Ishikawa (cell line): ENCODE measurements around the gene ZNF267.

Experiments
- CEBPB ChIP-seq: IDR thresholded peaks from 2 replicates; pipeline ENCODE4 v1.6.1; 2012
- CREB1 ChIP-seq: IDR thresholded peaks from 2 replicates; pipeline ENCODE4 v1.6.1; 2012; ENCODE audit warnings: low read depth
- EGR1 ChIP-seq: IDR thresholded peaks from 2 replicates; pipeline ENCODE4 v1.6.1; 2012
- EP300 ChIP-seq: IDR thresholded peaks from 2 replicates; pipeline ENCODE4 v1.6.1; 2012; ENCODE audit warnings: borderline replicate concordance
- FOXM1 ChIP-seq: IDR thresholded peaks from 2 replicates; pipeline ENCODE4 v1.6.1; 2012; ENCODE audit warnings: low read depth, borderline replicate concordance
- NFIC ChIP-seq: IDR thresholded peaks from 2 replicates; pipeline ENCODE4 v1.6.1; 2012
- RAD21 ChIP-seq: IDR thresholded peaks from 2 replicates; pipeline ENCODE4 v1.6.1; 2012; ENCODE audit warnings: low read depth
- TAF1 ChIP-seq: IDR thresholded peaks from 2 replicates; pipeline ENCODE4 v1.6.1; 2012; ENCODE audit warnings: low read depth, mild to moderate bottlenecking
- TCF12 ChIP-seq: IDR thresholded peaks from 2 replicates; pipeline ENCODE4 v1.6.1; 2012; ENCODE audit warnings: low read depth
- TEAD4 ChIP-seq: IDR thresholded peaks from 2 replicates; pipeline ENCODE4 v1.6.1; 2012
- YY1 ChIP-seq: IDR thresholded peaks from 2 replicates; pipeline ENCODE4 v1.6.1; 2012; ENCODE audit warnings: low read depth
- ZBTB7A ChIP-seq: IDR thresholded peaks from 2 replicates; pipeline ENCODE4 v1.6.1; 2012; ENCODE audit warnings: low read depth
- TF ChIP-seq, protein P1 (sequence below): IDR thresholded peaks from 2 replicates; pipeline ENCODE4 v1.6.1; 2012; ENCODE audit warnings: low read depth, mild to moderate bottlenecking
- TF ChIP-seq, protein P2 (sequence below): IDR thresholded peaks from 2 replicates; pipeline ENCODE4 v1.6.1; 2012
- TF ChIP-seq, protein P3 (sequence below): IDR thresholded peaks from 2 replicates; pipeline ENCODE4 v1.6.1; 2012

Gene ZNF267

DNA sequence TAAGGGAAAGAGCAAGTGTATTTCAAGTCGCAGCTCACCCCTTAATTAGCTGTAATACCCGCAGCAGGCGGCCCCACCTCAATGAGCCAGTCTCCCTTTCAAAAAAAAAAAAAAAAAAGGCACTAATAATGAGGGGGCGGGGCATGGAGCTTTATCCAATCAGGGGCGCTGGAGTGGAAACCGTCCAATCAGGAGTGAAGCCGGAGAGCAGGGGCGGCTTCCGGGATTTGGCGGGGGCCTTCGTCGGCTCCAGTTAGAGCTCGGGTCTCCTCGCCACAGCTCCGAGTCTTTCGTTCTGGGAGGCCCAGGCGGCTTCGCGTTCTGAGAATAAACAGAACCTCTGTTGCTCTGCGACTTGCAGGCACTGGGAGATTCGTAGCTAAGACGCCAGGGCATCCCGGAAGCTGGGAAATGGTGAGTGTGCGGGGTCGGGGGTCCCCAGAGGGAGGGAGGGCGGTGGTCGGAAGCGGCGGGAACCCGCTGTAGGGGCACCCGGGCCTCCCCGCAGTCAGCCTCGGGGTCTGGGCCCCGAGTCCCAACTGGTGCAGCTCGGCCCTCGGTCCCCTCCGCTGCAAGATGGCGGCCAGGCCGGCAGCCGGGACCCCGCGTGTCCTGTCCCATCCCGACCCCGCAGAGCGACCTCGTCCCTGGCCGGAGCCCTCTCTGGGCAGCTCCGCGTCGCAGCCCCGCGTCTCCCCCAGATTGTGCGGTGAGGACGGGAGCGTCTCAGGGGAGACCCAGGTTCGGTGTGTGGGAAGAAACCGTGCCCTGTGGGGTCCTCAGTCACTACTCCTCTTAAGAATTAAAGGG, at the start of gene ZNF267:
Gene ZNF267 (plus strand): TSS at position 252 of the 810 bp plus-strand sequence. CDS start 160 bp downstream, at position 412.
- TF ChIP-seq TAF1, result peak; percentile 86
- TF ChIP-seq, protein P1, sequence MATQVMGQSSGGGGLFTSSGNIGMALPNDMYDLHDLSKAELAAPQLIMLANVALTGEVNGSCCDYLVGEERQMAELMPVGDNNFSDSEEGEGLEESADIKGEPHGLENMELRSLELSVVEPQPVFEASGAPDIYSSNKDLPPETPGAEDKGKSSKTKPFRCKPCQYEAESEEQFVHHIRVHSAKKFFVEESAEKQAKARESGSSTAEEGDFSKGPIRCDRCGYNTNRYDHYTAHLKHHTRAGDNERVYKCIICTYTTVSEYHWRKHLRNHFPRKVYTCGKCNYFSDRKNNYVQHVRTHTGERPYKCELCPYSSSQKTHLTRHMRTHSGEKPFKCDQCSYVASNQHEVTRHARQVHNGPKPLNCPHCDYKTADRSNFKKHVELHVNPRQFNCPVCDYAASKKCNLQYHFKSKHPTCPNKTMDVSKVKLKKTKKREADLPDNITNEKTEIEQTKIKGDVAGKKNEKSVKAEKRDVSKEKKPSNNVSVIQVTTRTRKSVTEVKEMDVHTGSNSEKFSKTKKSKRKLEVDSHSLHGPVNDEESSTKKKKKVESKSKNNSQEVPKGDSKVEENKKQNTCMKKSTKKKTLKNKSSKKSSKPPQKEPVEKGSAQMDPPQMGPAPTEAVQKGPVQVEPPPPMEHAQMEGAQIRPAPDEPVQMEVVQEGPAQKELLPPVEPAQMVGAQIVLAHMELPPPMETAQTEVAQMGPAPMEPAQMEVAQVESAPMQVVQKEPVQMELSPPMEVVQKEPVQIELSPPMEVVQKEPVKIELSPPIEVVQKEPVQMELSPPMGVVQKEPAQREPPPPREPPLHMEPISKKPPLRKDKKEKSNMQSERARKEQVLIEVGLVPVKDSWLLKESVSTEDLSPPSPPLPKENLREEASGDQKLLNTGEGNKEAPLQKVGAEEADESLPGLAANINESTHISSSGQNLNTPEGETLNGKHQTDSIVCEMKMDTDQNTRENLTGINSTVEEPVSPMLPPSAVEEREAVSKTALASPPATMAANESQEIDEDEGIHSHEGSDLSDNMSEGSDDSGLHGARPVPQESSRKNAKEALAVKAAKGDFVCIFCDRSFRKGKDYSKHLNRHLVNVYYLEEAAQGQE, result no peak
- TF ChIP-seq NFIC, result no peak
- peak; percentile 22; the same call in 1 of the 2 replicates for TF ChIP-seq ZBTB7A
- TF ChIP-seq RAD21, result no peak
- peak; percentile 86 for TF ChIP-seq YY1
- TF ChIP-seq, protein P2, sequence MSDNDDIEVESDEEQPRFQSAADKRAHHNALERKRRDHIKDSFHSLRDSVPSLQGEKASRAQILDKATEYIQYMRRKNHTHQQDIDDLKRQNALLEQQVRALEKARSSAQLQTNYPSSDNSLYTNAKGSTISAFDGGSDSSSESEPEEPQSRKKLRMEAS, result peak; percentile 19; the same call in 1 of the 2 replicates

DNA sequence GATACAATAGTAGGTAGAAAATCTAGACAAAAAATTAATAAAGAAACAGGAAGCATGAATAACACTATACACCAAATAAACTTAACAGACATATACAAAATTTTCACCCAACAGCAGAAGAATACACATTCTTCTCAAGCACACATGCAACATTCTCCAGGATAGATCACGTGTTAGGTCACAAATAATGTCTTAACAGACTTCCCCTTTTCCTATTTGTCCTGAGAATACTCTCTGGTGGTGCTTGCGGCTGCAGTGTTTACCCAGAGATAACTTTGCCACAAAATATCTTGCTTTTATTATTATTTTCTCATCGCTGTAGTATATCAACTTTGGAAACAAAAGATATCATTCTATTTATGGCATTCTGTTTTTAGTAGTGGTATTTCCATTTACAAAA, 40.6 kb upstream of the ZNF267 start:
- TF ChIP-seq TEAD4 (no peak), CEBPB (no peak), ZBTB7A (no peak), YY1 (no peak), EP300 (no peak), EGR1 (no peak)

DNA sequence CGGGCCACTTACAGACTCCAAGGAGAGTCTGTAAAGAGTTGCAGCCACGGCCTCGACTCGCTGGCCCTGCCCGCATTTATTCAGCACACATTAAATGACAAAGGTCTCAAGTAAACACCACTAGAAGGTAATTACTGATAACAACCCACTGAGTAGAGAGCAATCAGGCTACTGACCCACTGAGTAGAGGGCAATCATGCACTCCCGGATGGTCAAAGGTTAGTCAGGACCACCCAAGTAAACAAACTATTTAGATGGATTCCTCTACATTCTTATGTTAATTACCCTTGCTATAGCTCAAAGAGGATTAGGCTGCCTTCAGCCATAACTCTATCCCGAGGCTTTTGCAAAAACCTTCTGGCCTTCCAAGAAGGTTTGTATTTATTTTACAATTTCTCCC, 30.7 kb upstream of the ZNF267 start:
- TF ChIP-seq, protein P2, result no peak
- TF ChIP-seq NFIC (no peak), TEAD4 (no peak), YY1 (no peak), EGR1 (no peak), ZBTB7A (no peak), TCF12 (no peak), CEBPB (no peak), EP300 (no peak)
- TF ChIP-seq, protein P3, sequence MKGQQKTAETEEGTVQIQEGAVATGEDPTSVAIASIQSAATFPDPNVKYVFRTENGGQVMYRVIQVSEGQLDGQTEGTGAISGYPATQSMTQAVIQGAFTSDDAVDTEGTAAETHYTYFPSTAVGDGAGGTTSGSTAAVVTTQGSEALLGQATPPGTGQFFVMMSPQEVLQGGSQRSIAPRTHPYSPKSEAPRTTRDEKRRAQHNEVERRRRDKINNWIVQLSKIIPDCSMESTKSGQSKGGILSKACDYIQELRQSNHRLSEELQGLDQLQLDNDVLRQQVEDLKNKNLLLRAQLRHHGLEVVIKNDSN, result no peak

DNA sequence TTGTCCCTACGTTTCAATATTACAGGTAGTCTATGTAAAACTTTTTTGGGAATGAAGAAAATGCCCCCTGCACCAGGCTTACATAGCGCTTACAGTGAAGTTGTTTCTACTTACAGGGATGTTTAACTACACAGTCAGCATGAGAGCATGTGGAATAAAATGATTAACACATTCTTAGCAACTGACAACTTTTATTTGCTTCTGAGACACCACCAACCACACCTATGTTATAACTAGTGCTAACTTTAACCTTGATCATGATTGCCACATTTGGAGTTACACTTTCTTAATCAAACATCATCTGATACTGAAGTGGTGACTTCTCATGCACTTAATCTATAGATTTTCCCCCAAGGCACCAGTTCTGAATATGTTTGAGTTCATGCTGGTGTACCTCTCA, 20.3 kb upstream of the ZNF267 start:
- TF ChIP-seq NFIC (no peak), TEAD4 (no peak), RAD21 (no peak)

DNA sequence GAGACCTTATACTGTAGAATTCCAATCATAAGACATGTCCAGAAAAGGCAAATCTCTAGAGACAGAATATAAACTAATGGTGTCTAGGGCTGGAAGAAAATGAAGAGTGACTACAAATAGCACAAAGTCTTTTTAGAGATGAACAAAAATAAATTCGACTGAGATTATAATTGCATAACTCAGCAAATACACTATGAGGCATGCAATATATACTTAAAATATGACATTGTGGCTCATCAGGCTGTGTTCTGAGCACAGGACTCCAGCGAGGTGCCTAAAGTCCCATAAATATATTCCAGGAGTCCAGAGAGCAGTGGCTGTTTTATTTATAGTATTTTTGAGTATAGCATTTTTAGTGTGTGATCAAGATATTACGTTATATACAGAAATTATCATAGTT, 13.1 kb upstream of the ZNF267 start:
- TF ChIP-seq TAF1 (no peak), EP300 (no peak), RAD21 (no peak), ZBTB7A (no peak), YY1 (no peak)
- TF ChIP-seq, protein P1, result no peak
- TF ChIP-seq, protein P3, result no peak

DNA sequence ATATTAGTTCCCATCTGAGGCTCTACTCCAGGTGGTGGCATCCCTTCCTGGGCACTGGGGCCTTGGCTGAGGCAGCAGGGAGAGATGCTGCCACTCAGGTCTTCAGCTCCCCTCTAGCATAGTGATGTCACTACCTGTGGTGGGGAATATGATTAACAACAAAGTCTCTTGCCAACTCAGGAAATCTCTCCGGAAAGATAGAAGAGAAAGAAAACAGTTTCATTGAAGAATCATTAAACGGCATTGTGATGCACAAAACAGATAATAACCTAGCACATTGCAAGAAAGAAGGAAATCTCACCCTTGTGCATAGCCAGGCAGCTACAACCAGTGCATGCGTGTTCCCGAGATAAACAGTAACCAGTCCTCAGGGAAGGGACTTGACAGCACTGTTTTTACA, 12.2 kb upstream of the ZNF267 start:
- TF ChIP-seq EP300 (no peak), TCF12 (no peak), CEBPB (no peak), NFIC (no peak), EGR1 (no peak), YY1 (no peak), TEAD4 (no peak), FOXM1 (no peak)
- TF ChIP-seq, protein P2, result no peak

DNA sequence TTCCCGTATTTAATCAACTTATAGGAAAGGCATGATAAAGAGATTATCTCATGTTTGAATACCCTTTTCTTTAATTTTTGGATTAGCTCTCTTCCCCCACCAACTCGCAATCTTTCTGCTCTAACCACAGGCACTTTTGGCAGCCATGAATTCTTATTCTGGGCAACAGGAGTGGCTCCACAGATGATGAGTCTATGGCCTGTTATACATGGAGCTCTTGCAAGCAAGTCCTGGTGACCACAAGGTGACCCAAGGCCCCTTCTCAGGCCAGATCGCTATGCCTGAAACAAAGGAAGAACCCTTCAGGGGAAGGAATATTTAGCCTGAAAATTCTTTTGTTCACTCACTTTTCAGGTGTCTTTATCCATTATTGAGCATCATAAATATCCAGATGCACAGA, 10.8 kb upstream of the ZNF267 start:
- TF ChIP-seq, protein P1, result no peak
- TF ChIP-seq, protein P3, result no peak
- TF ChIP-seq RAD21, result no peak
- no peak for TF ChIP-seq NFIC
- no peak for TF ChIP-seq TCF12
- TF ChIP-seq ZBTB7A, result no peak
- TF ChIP-seq CREB1, result no peak
- no peak for TF ChIP-seq TAF1
- no peak for TF ChIP-seq YY1
- TF ChIP-seq EP300, result no peak
- no peak for TF ChIP-seq EGR1
- TF ChIP-seq FOXM1, result no peak
- TF ChIP-seq, protein P2, result no peak
- TF ChIP-seq TEAD4, result no peak
- TF ChIP-seq CEBPB, result no peak
